Measurements from ENCODE around the gene ACSM4. TPM values are rescaled to one million over a fixed set of nuclear protein-coding genes. Genes with fewer than 3 reads are reported as not detected.

ACSM4 gene
- total and polyA plus RNA-seq, 2 of the 13 experiments (the other 11 are each of a cell fraction or from before 2014, with no cell fraction given) = not detected

DNA sequence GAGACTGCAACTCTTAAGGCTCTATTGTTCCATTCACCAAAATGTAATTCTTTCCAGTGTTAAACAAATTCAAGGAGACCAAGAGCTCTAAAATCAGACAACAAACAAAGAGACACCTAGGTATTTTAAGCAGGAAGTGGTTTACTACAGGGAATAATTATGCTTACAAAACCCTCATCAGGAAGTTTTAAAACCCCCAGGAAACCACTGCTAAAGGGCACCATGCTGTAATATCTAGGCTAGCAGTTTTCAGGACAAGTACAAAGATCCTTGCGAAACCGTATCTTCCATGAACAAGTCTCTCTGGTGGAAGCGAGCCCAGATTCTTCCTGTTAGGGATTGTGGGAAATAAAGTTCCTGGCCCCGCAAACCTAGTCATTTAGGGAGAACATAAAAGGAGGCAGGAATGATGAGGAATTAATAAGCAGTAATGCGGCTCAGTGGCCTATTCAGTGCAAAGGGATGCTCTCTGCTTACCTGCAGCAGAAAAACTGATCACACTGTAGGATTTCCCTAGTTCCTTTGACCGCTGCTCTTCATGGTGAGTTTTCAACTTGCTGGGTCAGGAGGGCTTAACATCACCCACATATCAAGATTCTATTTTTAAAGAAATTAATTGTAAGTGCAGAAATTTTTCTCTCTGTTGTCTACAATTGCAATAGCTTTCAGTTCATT lies 42.8 kb downstream of the ACSM4 start:
- no peak overlapping the region for H3K4me3 ChIP-seq (replicated peaks in 1 of 3; ENCODE audit: insufficient read depth in 1 of 3, low read depth in 2 of 3, low read length in 3 of 3)
- H3K4me2 ChIP-seq (ENCODE audit: low read depth, low read length) = no peak overlapping the region
- in situ Hi-C loops (cut with HindIII; ENCODE audit: extremely low pct_ligation_motif_present, low pct_unique_long_range_greater_than_20kb) = no loop called here

GRCh38 chr12:7349418-7349817 lies 45.5 kb downstream of the ACSM4 start:
- CTCF ChIA-PET (ENCODE audit: low intra/inter-chr PET ratio, low total read pairs) = no interaction called here
- in situ Hi-C loops (cut with HindIII; ENCODE audit: extremely low pct_ligation_motif_present, low pct_unique_long_range_greater_than_20kb) = no loop called here
- POLR2A ChIA-PET = no interaction called here
- BruUV-seq (replicated peaks) = no TSS peak
- FAIRE-seq (no peak), ATAC-seq (no peak), DNase-seq (ENCODE audit: low spot score) (no peak)
- Histone ChIP-seq H3K27ac (ENCODE audit: extremely low read length, insufficient read depth, low read length) (no peak overlapping the region), H4K20me1 (ENCODE audit: insufficient read depth, low read length) (no peaks in the 10 kb centered on the region), H3K4me1 (ENCODE audit: insufficient read depth, low read length) (no peaks in the 10 kb centered on the region), H3K9me3 (ENCODE audit: low read length) (no peaks in the 10 kb centered on the region), H3K27me3 (ENCODE audit: control insufficient read depth in 1 of 2, insufficient read depth in 2 of 2, low read length in 2 of 2) (no peaks in the 10 kb centered on the region), H2AFZ (ENCODE audit: low read length) (no peak overlapping the region), H3K9ac (ENCODE audit: insufficient read depth, low read depth, low read length) (no peak overlapping the region), H3K4me2 (ENCODE audit: low read depth, low read length) (no peak overlapping the region), H3K4me3 (replicated peaks in 1 of 3; ENCODE audit: insufficient read depth in 1 of 3, low read depth in 2 of 3, low read length in 3 of 3) (no peak overlapping the region), H3K79me2 (ENCODE audit: insufficient read depth, low read length) (no peaks in the 10 kb centered on the region), H3K36me3 (replicated peaks in 1 of 2; ENCODE audit: control insufficient read depth in 1 of 2, insufficient read depth in 2 of 2, low read length in 2 of 2) (no peaks in the 10 kb centered on the region)
- TF ChIP-seq ZNF615 (CRISPR knock-in tag; IDR thresholded peaks at IDR 0.05; ENCODE audit: borderline replicate concordance) (no peak), SUZ12 (IDR thresholded peaks at IDR 0.05; ENCODE audit: low read depth, low read length) (no peak), ZNF44 (CRISPR knock-in tag; IDR thresholded peaks at IDR 0.05) (no peak), ZNF770 (CRISPR knock-in tag; IDR thresholded peaks at IDR 0.05) (no peak)
- 28% methylated on average over 4 of the region's 4 CpGs for WGBS (ENCODE audit: low lambda C conversion rate)
- intact Hi-C loops (cut with micrococcal nuclease; ENCODE audit: unreplicated experiment) = no loop called here

More for the DNA sequence above, 42.8 kb downstream of the ACSM4 start:
- Histone ChIP-seq H3K9ac (ENCODE audit: insufficient read depth, low read depth, low read length) (no peak overlapping the region), H4K20me1 (ENCODE audit: insufficient read depth, low read length) (no peaks in the 10 kb centered on the region), H3K4me1 (ENCODE audit: insufficient read depth, low read length) (no peaks in the 10 kb centered on the region), H3K27me3 (ENCODE audit: control insufficient read depth in 1 of 2, insufficient read depth in 2 of 2, low read length in 2 of 2) (no peaks in the 10 kb centered on the region), H3K36me3 (replicated peaks in 1 of 2; ENCODE audit: control insufficient read depth in 1 of 2, insufficient read depth in 2 of 2, low read length in 2 of 2) (no peaks in the 10 kb centered on the region), H3K79me2 (ENCODE audit: insufficient read depth, low read length) (no peaks in the 10 kb centered on the region), H2AFZ (ENCODE audit: low read length) (no peak overlapping the region), H3K9me3 (ENCODE audit: low read length) (no peaks in the 10 kb centered on the region), H3K27ac (ENCODE audit: extremely low read length, insufficient read depth, low read length) (no peak overlapping the region)
- ChIA-PET POLR2A (no interaction called here), CTCF (ENCODE audit: low intra/inter-chr PET ratio, low total read pairs) (no interaction called here)
- intact Hi-C loops (cut with micrococcal nuclease; ENCODE audit: unreplicated experiment) = no loop called here
- TF ChIP-seq PRPF4 (IDR thresholded peaks at IDR 0.05; ENCODE audit: low read depth, low read length, poor library complexity, severe bottlenecking) = no peak
- no peak for TF ChIP-seq NFE2 (CRISPR knock-in tag; IDR thresholded peaks at IDR 0.05)
- TF ChIP-seq HMGA1 (CRISPR knock-in tag; conservative IDR thresholded peaks at IDR 0.05) = no peak
- TF ChIP-seq HNRNPK (IDR thresholded peaks at IDR 0.05; ENCODE audit: low read depth, low read length, poor library complexity, severe bottlenecking) = no peak
- TF ChIP-seq ZNF773 (CRISPR knock-in tag; IDR thresholded peaks at IDR 0.05; ENCODE audit: borderline replicate concordance) = no peak
- no peak for TF ChIP-seq ZNF282 (IDR thresholded peaks at IDR 0.05; ENCODE audit: partially characterized antibody)
- TF ChIP-seq SPEN (CRISPR knock-in tag; IDR thresholded peaks at IDR 0.05; ENCODE audit: low read depth) = no peak
- TF ChIP-seq, protein P1, sequence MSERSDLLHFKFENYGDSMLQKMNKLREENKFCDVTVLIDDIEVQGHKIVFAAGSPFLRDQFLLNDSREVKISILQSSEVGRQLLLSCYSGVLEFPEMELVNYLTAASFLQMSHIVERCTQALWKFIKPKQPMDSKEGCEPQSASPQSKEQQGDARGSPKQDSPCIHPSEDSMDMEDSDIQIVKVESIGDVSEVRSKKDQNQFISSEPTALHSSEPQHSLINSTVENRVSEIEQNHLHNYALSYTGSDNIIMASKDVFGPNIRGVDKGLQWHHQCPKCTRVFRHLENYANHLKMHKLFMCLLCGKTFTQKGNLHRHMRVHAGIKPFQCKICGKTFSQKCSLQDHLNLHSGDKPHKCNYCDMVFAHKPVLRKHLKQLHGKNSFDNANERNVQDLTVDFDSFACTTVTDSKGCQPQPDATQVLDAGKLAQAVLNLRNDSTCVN (CRISPR knock-in tag; IDR thresholded peaks at IDR 0.05; ENCODE audit: borderline replicate concordance) = no peak
- TF ChIP-seq TCF7L2 (IDR thresholded peaks at IDR 0.05; ENCODE audit: low read depth, low read length) = no peak
- TF ChIP-seq EHMT2 (IDR thresholded peaks at IDR 0.05; ENCODE audit: borderline replicate concordance, low read depth, low read length) = no peak
- TF ChIP-seq TSC22D2 (CRISPR knock-in tag; IDR thresholded peaks at IDR 0.05; ENCODE audit: borderline replicate concordance) = no peak
- no peak for TF ChIP-seq HDAC2 (CRISPR knock-in tag; IDR thresholded peaks at IDR 0.05)
- TF ChIP-seq ZNF564 (CRISPR knock-in tag; IDR thresholded peaks at IDR 0.05) = no peak
- no peak for TF ChIP-seq HOXA5 (CRISPR knock-in tag; IDR thresholded peaks at IDR 0.05)
- WGBS (ENCODE audit: low lambda C conversion rate) = 62% methylated on average over 6 of the region's 6 CpGs
- no peak for ATAC-seq
- no TSS peak for BruUV-seq (replicated peaks)
- DNase-seq (ENCODE audit: low spot score) = no peak
- no peak for FAIRE-seq

Measured in HepG2 (cell line).